CD4-positive, alpha-beta T cell treated with Interleukin-1 beta for 1 hour (primary cell): ENCODE results near the gene HRH1.
"Not testable (repeated sequence)": the region's sequence is repeated elsewhere in the genome, so short reads cannot be mapped to it uniquely, and the experiment has no call there.

Experiments used
- DNase-seq, 2 donors: peaks; one replicate each; pipeline ENCODE4 v3.0.0-alpha.2; 2020 to 2022

HRH1 gene

DNA sequence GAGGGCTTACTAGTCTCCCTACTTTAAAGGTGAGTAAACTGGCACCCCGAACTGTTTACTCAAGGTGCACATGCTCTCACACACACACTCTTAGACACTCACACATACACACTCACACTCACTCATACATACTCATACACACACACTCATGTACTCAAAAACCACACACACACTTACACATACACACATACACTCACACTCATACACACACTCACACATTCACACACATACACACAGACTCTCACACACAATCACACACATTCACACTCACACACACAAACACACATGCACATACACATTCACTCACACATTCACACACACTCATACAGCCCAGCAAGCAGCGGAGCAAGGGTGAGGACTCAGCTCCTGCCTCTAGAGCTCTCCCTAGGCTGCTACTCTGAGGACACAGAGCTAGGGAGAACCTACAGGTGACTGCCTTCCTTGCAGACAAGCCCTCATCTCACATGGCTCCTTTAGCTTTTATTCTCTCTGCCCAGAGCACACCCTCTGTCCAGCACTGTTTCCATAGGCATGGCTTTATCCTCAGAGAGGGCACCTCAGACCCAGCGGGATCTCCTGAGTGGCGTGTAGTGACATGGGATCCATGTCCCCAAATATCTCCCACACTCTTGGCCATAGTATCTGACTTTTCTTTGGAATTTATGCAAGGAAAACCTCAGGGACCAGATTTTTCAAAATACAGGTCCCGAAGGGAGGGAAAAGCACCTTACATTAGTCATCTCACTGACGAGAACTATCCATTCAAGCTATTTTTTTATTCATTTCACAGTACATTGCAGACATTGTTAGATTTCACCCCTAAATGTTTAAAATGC lies 91.8 kb downstream of the HRH1 start:
- no peak for DNase-seq

DNA sequence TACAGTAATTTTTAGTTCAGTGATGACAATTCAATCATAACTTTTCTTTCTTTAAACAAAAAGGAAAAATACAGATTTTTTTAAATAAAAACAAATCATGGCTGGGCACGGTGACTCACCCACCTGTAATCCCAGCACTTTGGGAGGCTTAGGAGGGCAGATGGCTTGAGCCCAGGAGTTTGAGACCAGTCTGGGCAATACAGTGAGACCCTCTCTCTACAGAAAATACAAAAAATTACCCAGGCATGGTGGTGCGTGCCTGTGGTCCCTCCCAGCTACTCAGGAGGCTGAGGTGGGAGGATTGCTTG lies 92.3 kb downstream of the HRH1 start:
- no peak for DNase-seq

DNA sequence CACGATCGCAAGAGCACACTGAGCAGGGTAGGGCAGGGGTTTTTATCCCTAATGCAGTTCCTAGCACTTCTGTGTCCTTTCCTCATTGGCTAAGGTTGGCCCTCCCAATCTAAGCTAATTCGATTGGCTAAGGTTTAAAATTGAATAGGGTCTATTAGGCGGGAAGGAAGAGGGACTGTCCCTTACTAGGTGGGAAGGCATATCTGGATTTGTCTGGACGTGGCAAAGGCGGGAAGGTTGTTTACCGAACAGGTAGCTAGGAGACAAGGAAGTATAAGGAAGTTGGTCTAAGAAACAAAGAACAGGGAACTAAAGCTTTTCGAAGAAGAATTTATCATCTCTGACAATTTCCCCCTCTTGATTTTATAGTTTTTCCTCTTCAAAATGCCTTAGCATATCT lies 93.1 kb downstream of the HRH1 start:
- DNase-seq: no peak

DNA sequence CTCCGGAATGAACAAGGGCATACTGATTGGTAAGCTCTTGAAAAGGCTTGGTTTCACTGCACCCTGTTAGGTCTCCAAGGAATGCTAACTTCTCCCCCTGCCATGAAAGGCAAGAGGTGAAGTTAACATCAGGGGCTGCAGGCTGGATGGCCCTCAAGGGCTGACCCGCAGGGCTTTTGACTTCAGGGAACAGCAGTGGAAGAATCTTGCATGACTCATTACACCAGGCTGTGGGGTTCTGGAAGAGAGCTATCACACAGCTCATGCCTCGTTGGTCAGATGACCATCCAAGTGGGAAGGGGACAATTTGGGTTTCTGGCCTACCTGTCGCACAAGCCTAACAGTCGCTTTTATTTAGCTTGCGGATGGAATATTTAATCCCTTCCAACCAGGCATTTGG lies 94.3 kb downstream of the HRH1 start:
- DNase-seq: no peak

DNA sequence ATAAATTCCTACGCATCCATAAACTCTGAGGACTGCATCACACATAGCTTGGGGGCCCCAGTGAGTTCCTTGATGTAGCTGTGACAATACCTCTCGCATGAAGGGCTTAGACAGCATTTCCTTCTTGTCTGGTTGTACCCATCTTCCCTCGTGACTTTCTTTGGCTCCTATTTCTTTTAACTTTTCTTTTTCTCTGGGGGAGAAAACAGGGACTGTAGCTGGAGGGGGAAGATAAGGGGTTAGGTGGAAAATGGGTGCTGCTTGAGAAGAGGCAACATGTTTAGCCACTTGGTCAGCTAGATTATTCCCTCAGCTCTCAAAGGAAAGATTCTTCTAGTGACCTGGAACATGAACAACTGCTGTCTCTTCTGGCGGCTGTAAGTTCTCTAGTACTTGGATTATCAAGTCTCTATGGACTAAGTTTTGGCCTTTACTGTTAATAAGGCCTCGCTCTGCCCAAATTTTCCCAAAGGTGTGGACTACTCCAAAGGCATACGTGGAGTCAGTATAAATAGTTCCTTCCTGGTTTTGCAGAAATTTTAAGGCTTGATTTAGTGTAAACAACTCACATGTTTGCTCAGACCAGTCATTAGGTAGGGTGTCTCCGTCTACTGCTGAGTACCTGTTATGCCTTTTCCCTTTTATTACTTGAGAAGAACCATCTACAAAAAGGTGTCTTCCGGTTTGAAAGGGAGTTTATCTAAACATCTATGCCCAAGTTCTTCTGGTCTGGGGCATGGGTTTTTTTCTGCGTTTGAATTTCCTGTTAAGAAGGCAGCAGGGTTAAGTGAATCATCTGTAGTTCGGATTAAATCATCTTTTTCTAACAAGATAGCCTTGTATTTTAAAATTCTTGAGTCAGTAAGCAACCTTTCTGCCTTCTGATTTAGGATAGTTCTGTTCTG lies 96.9 kb downstream of the HRH1 start:
- peak in 1 of 2 donors; percentile 25 for DNase-seq

DNA sequence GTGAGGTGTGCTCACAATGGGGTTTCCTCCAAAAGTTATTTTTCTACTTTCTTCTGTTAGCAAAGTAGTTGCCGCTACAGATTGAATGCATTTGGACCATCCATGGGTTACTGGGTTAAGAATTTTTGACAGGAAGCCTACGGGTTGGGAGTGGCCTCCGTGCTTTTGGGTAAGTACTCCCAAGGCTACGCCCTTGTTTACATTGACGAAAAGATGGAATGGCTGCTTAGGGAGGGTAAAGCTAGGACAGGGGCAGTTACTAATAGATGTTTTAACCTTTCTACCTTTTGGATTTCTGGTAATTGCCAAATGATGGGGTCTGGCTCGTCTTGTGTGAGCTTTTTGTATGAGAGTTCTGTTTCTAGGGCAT lies 97.5 kb downstream of the HRH1 start:
- no peak for DNase-seq

DNA sequence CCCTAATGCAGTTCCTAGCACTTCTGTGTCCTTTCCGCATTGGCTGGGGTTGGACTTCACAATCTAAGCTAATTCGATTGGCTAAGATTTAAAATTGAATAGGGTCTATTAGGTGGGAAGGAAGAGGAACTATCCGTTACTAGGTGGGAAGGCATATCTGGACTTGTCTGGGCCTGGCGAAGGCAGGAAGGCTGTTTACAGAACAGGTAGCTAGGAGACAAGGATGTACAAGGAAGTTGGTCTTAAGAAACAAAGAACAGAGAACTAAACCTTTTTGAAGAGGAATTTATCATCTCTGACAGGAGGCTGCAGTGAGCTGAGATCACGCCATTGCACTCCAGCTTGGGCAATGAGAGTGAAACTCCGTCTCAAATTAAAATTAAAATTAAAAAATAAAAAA lies 100.6 kb downstream of the HRH1 start:
- DNase-seq: no peak

DNA sequence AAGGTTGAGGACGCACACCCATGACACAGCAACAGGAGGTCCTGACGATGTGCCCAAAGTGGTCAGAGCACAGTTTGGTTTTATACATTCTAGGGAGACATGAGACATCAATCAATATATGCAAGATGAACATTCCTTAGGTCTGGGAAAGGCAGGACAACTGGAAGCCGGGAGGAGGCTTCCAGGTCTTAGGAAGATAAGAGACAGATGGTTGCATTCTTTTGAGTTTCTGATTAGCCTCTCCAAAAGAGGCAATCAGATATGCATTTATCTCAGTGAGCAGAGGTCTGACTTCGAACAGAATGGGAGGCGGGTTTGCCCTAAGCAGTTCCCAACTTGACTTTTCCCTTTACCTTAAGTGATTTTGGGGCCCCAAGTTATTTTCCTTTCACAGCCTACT lies 101.2 kb downstream of the HRH1 start:
- not testable (repeated sequence) for DNase-seq

DNA sequence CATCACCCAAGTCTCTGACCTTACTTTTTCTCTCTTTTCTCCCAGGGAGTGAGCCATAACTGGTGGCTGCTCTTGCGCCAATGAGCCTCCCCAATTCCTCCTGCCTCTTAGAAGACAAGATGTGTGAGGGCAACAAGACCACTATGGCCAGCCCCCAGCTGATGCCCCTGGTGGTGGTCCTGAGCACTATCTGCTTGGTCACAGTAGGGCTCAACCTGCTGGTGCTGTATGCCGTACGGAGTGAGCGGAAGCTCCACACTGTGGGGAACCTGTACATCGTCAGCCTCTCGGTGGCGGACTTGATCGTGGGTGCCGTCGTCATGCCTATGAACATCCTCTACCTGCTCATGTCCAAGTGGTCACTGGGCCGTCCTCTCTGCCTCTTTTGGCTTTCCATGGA lies 104.7 kb downstream of the HRH1 start:
- no peak for DNase-seq

DNA sequence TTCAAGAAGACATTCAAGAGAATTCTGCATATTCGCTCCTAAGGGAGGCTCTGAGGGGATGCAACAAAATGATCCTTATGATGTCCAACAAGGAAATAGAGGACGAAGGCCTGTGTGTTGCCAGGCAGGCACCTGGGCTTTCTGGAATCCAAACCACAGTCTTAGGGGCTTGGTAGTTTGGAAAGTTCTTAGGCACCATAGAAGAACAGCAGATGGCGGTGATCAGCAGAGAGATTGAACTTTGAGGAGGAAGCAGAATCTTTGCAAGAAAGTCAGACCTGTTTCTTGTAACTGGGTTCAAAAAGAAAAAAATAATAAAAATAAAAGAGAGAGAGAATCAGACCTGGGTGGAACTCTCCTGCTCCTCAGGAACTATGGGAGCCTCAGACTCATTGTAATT lies 106.2 kb downstream of the HRH1 start:
- DNase-seq: no peak

DNA sequence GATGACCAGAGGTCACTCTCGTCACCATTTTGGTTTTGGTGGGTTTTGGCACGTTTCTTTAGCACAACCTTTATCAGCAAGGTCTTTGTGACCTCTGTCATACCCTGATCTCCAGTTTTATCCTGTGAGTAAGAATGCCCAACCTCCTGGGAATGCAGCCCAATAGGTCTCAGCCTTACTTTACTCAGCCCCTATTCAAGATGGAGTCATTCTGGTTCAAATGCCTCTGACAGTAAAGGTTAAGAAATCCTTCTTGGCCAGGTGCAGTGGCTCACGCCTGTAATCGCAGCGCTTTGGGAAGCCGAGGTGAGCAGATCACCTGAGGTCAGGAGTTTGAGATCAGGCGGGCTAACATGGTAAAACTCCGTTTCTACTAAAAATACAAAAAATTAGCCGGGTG lies 114.7 kb downstream of the HRH1 start:
- no peak for DNase-seq

DNA sequence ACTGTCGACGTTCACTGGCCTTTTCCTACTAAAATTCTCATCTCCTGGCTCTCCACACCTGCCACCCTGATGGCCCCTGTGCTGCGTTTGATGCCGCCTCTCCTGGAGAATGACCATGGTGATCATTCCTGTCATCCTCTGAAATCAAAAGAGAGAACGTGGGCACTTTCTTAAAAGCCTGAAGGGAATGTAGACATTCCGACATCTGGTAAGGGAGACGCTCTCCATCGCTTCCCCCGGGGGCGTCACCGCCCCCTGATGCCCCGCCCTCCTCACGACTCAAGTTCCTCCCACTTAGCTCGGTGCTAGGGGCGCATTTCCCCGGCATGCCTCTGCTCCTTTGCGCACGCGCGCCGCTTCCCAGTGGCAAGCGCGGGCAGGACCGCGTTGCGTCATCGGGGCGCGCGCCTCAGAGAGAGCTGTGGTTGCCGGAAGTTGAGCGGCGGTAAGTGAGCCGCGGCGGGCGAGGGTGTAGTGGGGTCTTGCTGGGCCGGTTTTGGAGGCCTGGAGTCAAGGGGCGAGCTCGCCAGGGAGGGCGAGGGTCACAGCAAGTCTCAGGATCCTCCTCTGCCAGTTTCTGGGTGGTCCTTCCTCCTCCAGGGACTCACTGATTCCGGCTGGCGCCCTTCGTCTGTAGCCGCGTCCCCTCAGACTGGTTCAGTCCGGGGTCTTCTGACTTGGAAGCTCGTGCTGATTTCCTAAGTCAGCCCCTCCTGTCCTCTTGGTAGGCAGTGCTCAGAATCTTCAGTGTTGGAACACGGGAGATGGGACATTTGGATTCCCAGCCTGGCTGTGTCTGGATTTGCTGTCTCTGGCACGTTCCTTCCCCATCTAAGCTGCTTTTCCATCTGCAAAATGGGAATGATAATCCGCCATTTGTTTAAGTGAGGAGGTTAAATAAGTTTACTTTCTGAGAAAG lies 118.0 kb downstream of the HRH1 start, which contains the start of gene ATG7:
TSS of gene ATG7 (plus strand) at position 412 of the 919 bp plus-strand sequence. CDS start 26,299 bp downstream, outside the sequence.
- DNase-seq: peak; percentile 97 to 98

DNA sequence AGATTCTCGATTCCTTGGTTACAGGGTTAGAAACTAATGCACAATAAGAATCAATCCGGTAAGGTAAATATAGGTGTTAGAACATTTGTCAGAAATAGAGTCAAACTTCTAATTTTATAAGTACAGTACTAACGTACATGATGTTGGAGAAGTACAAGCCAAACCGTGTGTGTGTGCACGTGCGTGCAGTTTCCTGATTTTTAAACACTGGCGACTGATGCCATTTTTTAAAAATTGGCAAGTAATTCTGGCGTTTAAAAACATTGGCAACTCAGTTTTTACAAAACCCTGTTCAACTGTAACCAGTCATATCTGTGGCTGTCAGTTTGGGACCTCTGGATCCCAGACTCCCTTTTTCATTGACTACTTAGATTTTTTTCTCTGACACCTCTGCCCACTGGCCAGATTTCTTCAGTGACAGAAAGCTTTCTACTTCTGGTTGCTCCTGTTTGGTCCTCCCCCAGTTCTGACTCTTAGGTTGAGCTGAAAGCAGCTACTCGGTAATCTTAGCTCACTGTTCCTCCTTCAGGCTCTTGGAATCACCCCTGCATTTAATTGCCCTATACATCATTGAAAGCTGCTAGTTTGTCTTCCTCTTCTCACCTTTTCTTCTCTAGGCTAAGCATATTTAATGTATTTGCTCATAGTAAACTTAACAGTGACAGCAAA lies 118.7 kb downstream of the HRH1 start:
- DNase-seq: peak in 1 of 2 donors; percentile 20

DNA sequence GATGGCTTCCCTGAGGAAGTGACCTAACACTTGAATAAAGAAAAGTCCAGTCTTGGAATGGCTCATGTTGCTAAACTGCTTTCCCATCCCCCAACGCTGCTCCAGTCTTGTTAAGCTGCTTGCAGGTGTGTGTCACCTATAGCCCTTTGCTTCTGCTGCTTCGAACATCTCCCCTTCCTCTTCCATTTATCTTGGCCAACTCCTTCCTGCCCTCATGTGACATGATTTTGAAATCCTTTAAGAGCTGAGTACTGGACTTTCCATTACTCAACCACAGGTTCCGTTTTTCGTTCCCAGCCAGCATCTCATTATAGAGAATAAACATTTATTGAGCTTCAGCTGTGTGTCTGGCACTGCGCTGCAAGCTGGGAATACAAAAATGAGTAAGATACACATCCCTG lies 119.6 kb downstream of the HRH1 start:
- DNase-seq: peak; percentile 18 to 65

DNA sequence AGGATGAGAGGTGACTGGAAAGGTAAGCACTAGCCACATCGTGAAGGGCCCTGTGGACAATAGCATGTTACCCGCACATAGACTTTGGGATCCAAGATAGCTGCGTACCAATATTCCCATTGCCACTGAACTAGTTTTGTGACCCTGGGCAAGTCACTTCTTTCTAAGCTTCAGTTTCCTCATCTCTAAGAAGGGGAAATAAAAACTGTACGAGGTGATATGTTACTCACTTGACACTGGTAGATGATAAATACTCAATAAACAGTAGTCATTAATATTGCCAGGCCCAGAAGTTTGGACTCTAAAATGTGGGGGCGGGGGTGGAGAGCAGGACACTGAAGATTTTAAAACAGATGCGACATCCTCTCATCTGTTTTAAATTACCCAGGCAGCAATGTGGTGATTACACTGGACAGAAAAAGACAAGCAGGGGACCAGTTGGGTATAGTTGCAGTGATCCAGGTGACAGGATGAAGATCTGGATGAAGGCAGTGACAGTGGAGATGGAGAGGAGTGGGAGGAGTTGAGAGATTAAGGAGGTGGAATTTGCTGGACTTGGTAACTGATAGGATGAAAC lies 120.4 kb downstream of the HRH1 start:
- no peak for DNase-seq

DNA sequence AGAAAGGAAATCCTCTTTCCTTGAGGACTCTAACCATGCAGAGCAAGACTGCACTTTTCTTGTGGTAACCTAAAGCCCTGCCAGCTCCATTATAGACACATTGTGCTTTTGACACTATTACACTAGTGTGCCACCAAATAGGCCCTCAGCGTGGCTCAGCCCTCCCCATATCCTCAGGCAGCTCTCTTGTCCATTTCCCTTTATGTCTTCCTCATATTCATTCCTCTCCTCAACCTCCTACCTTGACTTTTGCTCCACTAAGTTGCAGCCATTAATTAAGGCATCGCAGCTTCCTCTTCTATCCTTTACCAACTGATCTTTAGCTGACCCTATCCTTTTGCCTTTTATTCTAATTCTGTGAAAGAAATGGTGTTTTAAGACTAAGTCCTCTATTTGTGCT lies 121.6 kb downstream of the HRH1 start:
- no peak for DNase-seq

DNA sequence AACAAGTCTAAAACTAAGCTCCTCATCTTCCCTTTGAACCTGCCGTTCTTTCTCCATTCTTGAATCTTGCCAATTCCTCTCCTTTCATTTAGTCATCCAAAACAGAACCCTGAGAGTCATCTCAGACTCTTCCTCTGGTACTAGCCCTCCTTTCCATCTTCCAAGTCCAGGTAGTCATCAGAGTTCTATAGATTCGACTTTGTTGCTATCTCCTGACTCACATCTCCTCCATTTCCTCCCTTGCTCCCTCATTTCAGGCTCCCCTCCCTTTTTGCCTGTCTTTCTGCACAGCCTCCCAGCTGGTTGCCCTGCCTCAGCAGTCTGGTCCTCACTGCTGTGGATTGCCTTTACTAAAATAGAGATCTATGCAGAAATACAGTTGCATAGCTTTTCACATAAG lies 122.6 kb downstream of the HRH1 start:
- no peak for DNase-seq

DNA sequence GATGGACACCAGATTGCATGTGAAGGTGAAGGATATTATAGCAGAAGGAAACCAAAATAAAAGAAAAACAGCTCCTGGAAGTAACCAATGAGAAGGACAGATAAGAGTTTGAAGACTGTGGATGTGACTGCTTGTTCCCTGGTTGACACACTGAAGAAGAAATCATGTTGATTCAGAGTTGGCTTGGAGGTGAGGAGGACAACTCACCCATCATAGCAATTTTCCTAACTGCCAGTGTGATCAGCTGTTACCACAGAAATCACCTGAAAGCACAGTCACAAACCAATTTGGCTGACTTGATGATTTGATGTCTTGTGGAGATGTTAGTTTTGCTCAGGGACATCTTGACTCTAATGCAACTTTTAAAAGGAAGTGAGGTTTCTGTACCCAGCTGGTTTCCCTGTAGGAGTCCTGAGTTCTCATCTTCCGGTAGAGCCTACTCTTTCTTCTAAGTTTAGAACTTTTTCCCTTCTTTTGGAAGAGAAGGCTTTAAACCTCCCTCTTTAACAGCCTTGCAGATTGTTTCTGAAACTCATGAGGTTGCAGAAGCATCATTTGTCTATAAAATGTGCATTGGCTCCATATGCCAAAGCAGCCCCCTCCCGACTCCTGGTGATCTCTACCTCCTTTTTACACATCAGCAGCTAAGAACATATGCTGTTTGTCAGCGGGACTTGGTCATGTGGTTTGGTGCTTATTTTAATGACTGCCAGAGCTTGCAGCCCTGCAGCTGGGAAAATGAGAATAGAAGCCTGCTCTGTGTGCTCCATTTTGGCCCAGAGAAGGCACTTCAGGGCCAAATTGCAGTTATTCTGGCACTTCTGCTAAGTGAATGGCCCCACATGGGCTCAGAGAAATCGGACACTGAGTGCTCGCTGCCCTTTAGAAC lies 128.2 kb downstream of the HRH1 start:
- DNase-seq: no peak

DNA sequence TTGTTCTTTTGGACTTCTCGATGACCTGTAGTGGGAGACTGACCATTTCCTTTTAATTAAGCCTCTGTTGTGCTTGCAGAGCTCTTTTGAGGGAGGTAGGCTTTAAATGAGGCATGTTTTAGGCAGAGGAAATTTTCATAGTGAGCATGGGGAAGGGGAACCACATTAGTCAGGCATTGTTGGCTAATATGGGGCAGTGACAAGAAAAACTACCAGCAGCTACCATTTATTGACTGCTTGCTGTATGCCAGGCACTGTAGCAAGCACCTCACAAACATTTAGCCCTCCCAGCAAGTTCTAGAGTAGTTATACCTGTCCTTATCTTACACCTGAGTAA lies 128.8 kb downstream of the HRH1 start:
- DNase-seq: no peak

DNA sequence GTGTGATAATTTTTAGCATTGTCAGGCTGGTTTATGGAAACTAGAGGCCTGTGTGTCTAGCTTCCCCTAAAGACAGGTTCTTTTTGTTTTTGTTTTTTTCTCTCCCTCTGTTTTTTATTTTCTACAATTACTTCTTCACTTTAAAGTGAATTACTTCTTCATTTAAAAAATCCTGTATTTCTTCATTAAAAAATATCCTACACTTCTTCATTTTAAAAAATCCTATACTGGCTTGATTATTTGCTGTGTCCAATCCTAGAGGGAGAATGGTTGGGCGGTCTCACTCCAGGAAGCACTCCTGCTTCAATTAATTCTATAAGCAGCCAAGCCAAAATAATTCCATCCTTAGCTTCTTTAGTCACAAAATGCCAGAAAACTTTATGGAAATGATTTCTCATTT lies 129.7 kb downstream of the HRH1 start:
- DNase-seq: no peak

DNA sequence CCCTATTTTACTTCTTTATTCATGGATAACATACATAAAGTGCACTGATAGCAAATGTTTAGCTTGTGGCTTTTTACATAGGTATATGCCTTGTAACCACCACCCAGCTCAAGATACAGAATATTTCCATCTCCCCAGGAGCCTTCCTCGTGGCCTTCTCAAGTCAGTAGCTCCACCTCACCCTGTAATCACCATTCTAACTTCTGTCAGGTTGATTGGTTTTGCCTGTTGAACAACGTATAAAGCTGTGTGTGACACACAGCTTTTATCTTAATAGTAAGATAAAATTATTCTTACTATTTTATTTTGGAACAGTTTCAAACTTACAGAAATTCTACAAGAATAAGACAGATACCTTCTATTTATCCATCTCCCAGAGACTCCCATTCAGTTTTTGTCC lies 131.2 kb downstream of the HRH1 start:
- no peak for DNase-seq
